CD8-positive, alpha-beta memory T cell (primary cell): Measurements from ENCODE around the gene OSMR. TPM values are rescaled to one million over a fixed set of nuclear protein-coding genes. Genes with fewer than 3 reads are reported as not detected.

Experiments used
- CTCF ChIA-PET: fragments of 350-600 bp; sonication (Branson Sonifier 250); formaldehyde crosslinking; loops from one replicate; lab custom pipeline; 2021; ENCODE audit warnings: antibody characterized with exemption; lab: Charles Lee
- POLR2A ChIA-PET: fragments of 350-600 bp; sonication (Branson Sonifier 250); formaldehyde crosslinking; loops from one replicate; lab custom pipeline; 2021; ENCODE audit warnings: antibody characterized with exemption; lab: Charles Lee
- DNase-seq, 5 donors: peaks; one replicate each; pipeline versions ENCODE4 v3.0.0 to v3.0.0-alpha.2; 2020 to 2022; ENCODE audit warnings: mixed read lengths in 1 of 5
- H3K27ac ChIP-seq: one replicate; pipeline ENCODE4 v1.7.0; 2013; ENCODE audit warnings: low read depth, mild to moderate bottlenecking, low read length, moderate library complexity
- H3K27me3 ChIP-seq: 2 replicates; pipeline ENCODE4 v1.7.0; 2013; ENCODE audit warnings: low read length, mild to moderate bottlenecking; ENCODE audit not compliant: insufficient read depth, poor library complexity, severe bottlenecking
- H3K36me3 ChIP-seq: 2 replicates; pipeline ENCODE4 v1.7.0; 2013; ENCODE audit warnings: mild to moderate bottlenecking, low read length, moderate library complexity; ENCODE audit not compliant: insufficient read depth
- H3K4me1 ChIP-seq: 2 replicates; pipeline ENCODE4 v1.7.0; 2013; ENCODE audit warnings: mild to moderate bottlenecking, low read length, moderate library complexity; ENCODE audit not compliant: insufficient read depth
- H3K4me3 ChIP-seq: 2 replicates; pipeline ENCODE4 v1.7.0; 2013; ENCODE audit warnings: mild to moderate bottlenecking, low read length
- H3K9me3 ChIP-seq: 2 replicates; pipeline ENCODE4 v1.7.0; 2013; ENCODE audit warnings: mild to moderate bottlenecking, low read length
- H3K27ac Mint-ChIP-seq, 8 donors: one replicate each; pipeline ENCODE4 v1.8.0; 2020 to 2021; ENCODE audit warnings: mixed read lengths in 8 of 8, mild to moderate bottlenecking in 6 of 8, inconsistent platforms in 3 of 8, moderate library complexity in 3 of 8
- H3K27me3 Mint-ChIP-seq, 2 donors: one replicate each; pipeline ENCODE4 v1.8.0; 2020 to 2021; ENCODE audit warnings: mixed read lengths in 2 of 2, mild to moderate bottlenecking in 1 of 2, moderate library complexity in 1 of 2
- H3K36me3 Mint-ChIP-seq, 3 donors: one replicate each; pipeline ENCODE4 v1.8.0; 2020 to 2021; ENCODE audit warnings: mixed read lengths in 3 of 3, inconsistent platforms in 1 of 3, mild to moderate bottlenecking in 1 of 3
- H3K4me1 Mint-ChIP-seq, 3 donors: one replicate each; pipeline ENCODE4 v1.8.0; 2020 to 2021; ENCODE audit warnings: mixed read lengths in 3 of 3, inconsistent platforms in 1 of 3, mild to moderate bottlenecking in 1 of 3
- H3K4me3 Mint-ChIP-seq, 7 donors: one replicate each; pipeline ENCODE4 v1.8.0; 2020 to 2021; ENCODE audit warnings: mixed read lengths in 7 of 7, mild to moderate bottlenecking in 6 of 7, moderate library complexity in 4 of 7, inconsistent platforms in 2 of 7
- H3K9me3 Mint-ChIP-seq, 5 donors: one replicate each; pipeline ENCODE4 v1.8.0; 2020 to 2022; ENCODE audit warnings: mixed read lengths in 5 of 5, mild to moderate bottlenecking in 3 of 5, moderate library complexity in 2 of 5, inconsistent platforms in 1 of 5
- polyA plus RNA-seq: library from polyadenylated mRNA; unstranded; fragments of 300-500 nt; fragmentation: Illumina TruSeq; gene quantifications from one replicate; pipeline ENCODE4 v1.2.3, GENCODE V29; 2021
- total RNA-seq, 2 experiments: library from RNA; stranded (reverse); gene quantifications; one replicate each; pipeline ENCODE4 v1.2.3, GENCODE V29; 2021

OSMR gene
- total and polyA plus RNA-seq, 3 experiments from 2014 or later = not detected

- H3K4me3 Mint-ChIP-seq = no peak overlapping the region
- no peak overlapping the region for H3K4me3 ChIP-seq
- H3K27ac Mint-ChIP-seq = peak overlapping the region in 2 of 8 donors; percentile 32 to 78
- no peaks in the 10 kb centered on the region for H3K27me3 ChIP-seq
- ChIA-PET POLR2A (no interaction called here), CTCF (no interaction called here)
- H3K27ac ChIP-seq = no peak overlapping the region
- peaks cover 23% of the 10 kb centered on the region for H3K36me3 ChIP-seq
- no peaks in the 10 kb centered on the region for H3K4me1 Mint-ChIP-seq
- no peaks in the 10 kb centered on the region for H3K4me1 ChIP-seq
- no peaks in the 10 kb centered on the region for H3K27me3 Mint-ChIP-seq
- H3K9me3 Mint-ChIP-seq = no peaks in the 10 kb centered on the region
- H3K36me3 Mint-ChIP-seq = peaks cover 0 to 59% (median 20%) of the 10 kb centered on the region in 3 donors
- DNase-seq = no peak
- H3K9me3 ChIP-seq = no peaks in the 10 kb centered on the region
Observed at GRCh38 chr5:38940230-38940858, 94.5 kb downstream of the OSMR start.

DNA sequence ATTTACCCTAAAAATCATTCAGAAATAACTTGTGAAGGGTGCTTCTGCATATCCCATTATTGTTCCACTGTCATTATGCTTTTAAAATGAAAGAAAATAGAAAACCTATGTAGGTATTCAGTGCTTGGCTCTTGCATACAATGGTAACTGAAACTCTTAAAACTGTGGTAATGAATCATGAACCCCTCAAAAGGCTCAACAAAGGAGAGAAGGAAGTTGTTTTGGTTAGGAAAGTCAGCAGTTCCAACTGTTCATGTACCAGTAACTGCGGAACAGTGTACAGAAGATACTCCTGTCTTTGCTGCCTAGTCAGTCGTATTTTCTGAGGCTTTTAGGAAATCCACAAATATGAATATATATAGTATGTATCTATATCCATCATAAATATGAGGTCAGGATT, 96.1 kb downstream of the OSMR start:
- Histone ChIP-seq H3K27ac (no peak overlapping the region), H3K36me3 (peaks cover 31% of the 10 kb centered on the region), H3K4me1 (no peaks in the 10 kb centered on the region), H3K9me3 (no peaks in the 10 kb centered on the region), H3K4me3 (no peak overlapping the region), H3K27me3 (no peaks in the 10 kb centered on the region)
- Mint-ChIP-seq H3K27me3 (no peaks in the 10 kb centered on the region), H3K4me1 (no peaks in the 10 kb centered on the region), H3K36me3 (peaks cover 0 to 67% (median 17%) of the 10 kb centered on the region in 3 donors), H3K9me3 (no peaks in the 10 kb centered on the region), H3K4me3 (no peak overlapping the region), H3K27ac (peak overlapping the region in 1 of 8 donors; percentile 46)
- CTCF ChIA-PET = no interaction called here
- DNase-seq = no peak
- POLR2A ChIA-PET = no interaction called here

- Mint-ChIP-seq H3K9me3 (no peaks in the 10 kb centered on the region), H3K36me3 (peaks cover 0 to 68% (median 18%) of the 10 kb centered on the region in 3 donors), H3K4me3 (no peak overlapping the region), H3K27ac (no peak overlapping the region), H3K27me3 (no peaks in the 10 kb centered on the region), H3K4me1 (peaks cover 0 to 2% (median 0%) of the 10 kb centered on the region in 3 donors)
- DNase-seq = no peak
- CTCF ChIA-PET = no interaction called here
- Histone ChIP-seq H3K9me3 (no peaks in the 10 kb centered on the region), H3K4me1 (no peaks in the 10 kb centered on the region), H3K27me3 (no peaks in the 10 kb centered on the region), H3K4me3 (no peak overlapping the region), H3K27ac (no peak overlapping the region), H3K36me3 (peaks cover 44% of the 10 kb centered on the region)
- POLR2A ChIA-PET = no interaction called here
Observed at GRCh38 chr5:38944282-38944681, 98.5 kb downstream of the OSMR start.

DNA sequence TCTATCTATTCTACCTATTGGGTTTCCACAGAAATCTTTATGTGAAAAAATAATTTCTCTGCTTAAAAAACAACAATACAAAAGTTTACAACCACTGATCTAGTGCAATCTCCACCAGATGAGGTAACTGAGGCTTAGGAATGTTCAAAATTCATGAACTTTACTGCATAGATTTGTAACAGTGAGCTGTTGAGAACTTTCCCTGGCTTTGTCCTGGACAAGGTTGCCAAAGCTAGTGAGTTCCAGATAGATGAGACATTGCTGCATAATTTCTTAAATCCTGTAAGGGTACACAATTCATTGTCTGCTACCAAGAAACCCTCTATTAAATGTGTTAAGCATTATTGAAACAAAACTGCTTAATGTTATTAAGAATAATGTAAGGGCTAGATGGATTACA, 102.7 kb downstream of the OSMR start:
- H3K27ac Mint-ChIP-seq = peak overlapping the region in 1 of 8 donors; percentile 21
- POLR2A ChIA-PET = no interaction called here

DNA sequence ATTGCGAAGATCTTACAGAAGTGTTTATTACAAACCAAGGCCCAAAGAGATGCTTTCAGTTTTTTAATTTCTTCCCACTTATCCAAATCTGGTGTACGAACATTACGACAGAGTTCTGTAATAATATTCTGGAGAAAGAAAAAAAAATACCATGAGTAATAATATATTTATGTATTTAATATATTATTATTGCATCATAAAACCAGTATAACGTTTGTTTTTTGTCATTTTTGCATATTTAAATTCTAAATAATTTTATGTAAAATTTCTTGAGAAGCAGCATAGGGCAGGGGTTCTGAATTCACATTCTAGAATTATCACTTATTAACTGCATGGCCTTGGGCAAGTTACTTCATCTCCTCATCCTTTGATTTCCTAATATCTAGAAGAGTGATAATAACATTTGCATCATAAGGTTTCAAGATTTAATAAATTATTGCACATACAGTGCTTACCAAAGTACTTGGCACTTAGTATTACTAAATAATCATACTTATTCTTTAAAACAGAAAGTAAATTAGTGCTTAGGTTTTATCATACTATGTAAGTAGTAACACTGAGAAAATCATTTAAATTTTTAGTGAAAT, 107.7 kb downstream of the OSMR start:
- H3K4me3 ChIP-seq = no peak overlapping the region
- ChIA-PET POLR2A (no interaction called here), CTCF (no interaction called here)
- no peaks in the 10 kb centered on the region for H3K4me1 ChIP-seq
- peaks cover 4 to 86% (median 39%) of the 10 kb centered on the region in 3 donors for H3K36me3 Mint-ChIP-seq
- H3K9me3 Mint-ChIP-seq = no peaks in the 10 kb centered on the region
- H3K27ac ChIP-seq = no peak overlapping the region
- H3K27me3 ChIP-seq = no peaks in the 10 kb centered on the region
- H3K27me3 Mint-ChIP-seq = no peaks in the 10 kb centered on the region
- H3K36me3 ChIP-seq = peaks cover 64% of the 10 kb centered on the region
- H3K4me3 Mint-ChIP-seq = no peak overlapping the region
- H3K27ac Mint-ChIP-seq = no peak overlapping the region
- no peaks in the 10 kb centered on the region for H3K9me3 ChIP-seq
- peaks cover 0 to 2% (median 0%) of the 10 kb centered on the region in 3 donors for H3K4me1 Mint-ChIP-seq
- DNase-seq = no peak

More for the DNA sequence above, 102.7 kb downstream of the OSMR start:
- Mint-ChIP-seq H3K4me3 (no peak overlapping the region), H3K27me3 (no peaks in the 10 kb centered on the region), H3K36me3 (peaks cover 0 to 81% (median 31%) of the 10 kb centered on the region in 3 donors), H3K9me3 (no peaks in the 10 kb centered on the region), H3K4me1 (peaks cover 0 to 2% (median 0%) of the 10 kb centered on the region in 3 donors)
- Histone ChIP-seq H3K27me3 (no peaks in the 10 kb centered on the region), H3K36me3 (peaks cover 63% of the 10 kb centered on the region), H3K9me3 (no peaks in the 10 kb centered on the region), H3K4me1 (no peaks in the 10 kb centered on the region), H3K4me3 (no peak overlapping the region), H3K27ac (no peak overlapping the region)
- DNase-seq = no peak
- CTCF ChIA-PET = no interaction called here

GRCh38 chr5:38961691-38962090, 115.9 kb downstream of the OSMR start:
- no peaks in the 10 kb centered on the region for H3K9me3 Mint-ChIP-seq
- peaks cover 38% of the 10 kb centered on the region for H3K36me3 ChIP-seq
- no peak overlapping the region for H3K4me3 ChIP-seq
- no peak for DNase-seq
- ChIA-PET POLR2A (no interaction called here), CTCF (no interaction called here)
- H3K27ac Mint-ChIP-seq = no peak overlapping the region
- no peak overlapping the region for H3K4me3 Mint-ChIP-seq
- no peaks in the 10 kb centered on the region for H3K27me3 Mint-ChIP-seq
- no peaks in the 10 kb centered on the region for H3K4me1 Mint-ChIP-seq
- H3K27ac ChIP-seq = no peak overlapping the region
- no peaks in the 10 kb centered on the region for H3K4me1 ChIP-seq
- H3K9me3 ChIP-seq = no peaks in the 10 kb centered on the region
- H3K27me3 ChIP-seq = no peaks in the 10 kb centered on the region
- H3K36me3 Mint-ChIP-seq = peaks cover 8 to 75% (median 12%) of the 10 kb centered on the region in 3 donors

GRCh38 chr5:38968665-38969064, 122.9 kb downstream of the OSMR start:
- H3K36me3 Mint-ChIP-seq = peaks cover 0 to 69% (median 8%) of the 10 kb centered on the region in 3 donors
- no peaks in the 10 kb centered on the region for H3K4me1 ChIP-seq
- POLR2A ChIA-PET = interaction anchor here (0.7 kb wide), 1 partner anchor 107 kb away, joined by 7 read pairs; no protein-coding TSS in a partner anchor
- H3K4me3 Mint-ChIP-seq = no peak overlapping the region
- no peak overlapping the region for H3K27ac ChIP-seq
- H3K9me3 ChIP-seq = no peaks in the 10 kb centered on the region
- no peaks in the 10 kb centered on the region for H3K4me1 Mint-ChIP-seq
- CTCF ChIA-PET = interaction anchor here (0.5 kb wide), 1 partner anchor 610 kb away, joined by 3 read pairs; no protein-coding TSS in a partner anchor
- no peaks in the 10 kb centered on the region for H3K9me3 Mint-ChIP-seq
- no peaks in the 10 kb centered on the region for H3K27me3 Mint-ChIP-seq
- no peak overlapping the region for H3K27ac Mint-ChIP-seq
- H3K27me3 ChIP-seq = no peaks in the 10 kb centered on the region
- H3K36me3 ChIP-seq = peaks cover 12% of the 10 kb centered on the region
- no peak for DNase-seq
- no peak overlapping the region for H3K4me3 ChIP-seq

DNA sequence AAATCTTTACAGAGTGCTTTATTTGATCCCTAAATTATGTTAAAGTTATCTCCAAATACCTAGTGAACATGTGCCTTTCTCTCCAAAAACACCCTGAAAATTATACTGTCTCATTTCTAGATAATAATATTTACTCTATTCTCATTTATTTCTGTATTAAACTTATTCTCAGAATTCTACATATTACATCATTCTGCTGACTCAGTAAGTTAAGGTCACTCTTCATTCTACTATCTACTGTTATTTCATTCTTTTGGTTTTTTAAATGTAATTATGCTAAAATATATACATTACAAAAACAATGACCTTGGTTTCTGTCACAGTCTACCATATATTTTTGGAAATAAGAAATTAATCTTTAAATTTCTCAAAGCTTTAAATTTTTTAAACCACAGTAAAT, 132.2 kb downstream of the OSMR start:
- H3K4me3 ChIP-seq = no peak overlapping the region
- peaks cover 29% of the 10 kb centered on the region for H3K36me3 ChIP-seq
- no peaks in the 10 kb centered on the region for H3K4me1 ChIP-seq
- Mint-ChIP-seq H3K36me3 (peaks cover 0 to 76% (median 14%) of the 10 kb centered on the region in 3 donors), H3K4me3 (no peak overlapping the region), H3K27me3 (no peaks in the 10 kb centered on the region), H3K27ac (no peak overlapping the region), H3K4me1 (peaks cover 22 to 24% (median 22%) of the 10 kb centered on the region in 3 donors), H3K9me3 (no peaks in the 10 kb centered on the region)
- H3K27ac ChIP-seq = no peak overlapping the region
- DNase-seq = no peak
- POLR2A ChIA-PET = interaction anchor here (0.7 kb wide), 1 partner anchor 85 kb away, joined by 3 read pairs; no protein-coding TSS in a partner anchor
- H3K27me3 ChIP-seq = no peaks in the 10 kb centered on the region
- no peaks in the 10 kb centered on the region for H3K9me3 ChIP-seq
- CTCF ChIA-PET = no interaction called here
